Stimulated activated CD8-positive, alpha-beta memory T cell treated with anti-CD3 and anti-CD28 coated beads, Interleukin-2, amount 100 ng/mL, for 48 hours (primary cell): Measurements from ENCODE around the gene ARHGEF33.

Source experiments
- DNase-seq, 2 donors: peaks; one replicate each; pipeline ENCODE4 v3.0.0-alpha.2; 2020; ENCODE audit warnings: low read depth in 2 of 2

The ARHGEF33 gene

DNA sequence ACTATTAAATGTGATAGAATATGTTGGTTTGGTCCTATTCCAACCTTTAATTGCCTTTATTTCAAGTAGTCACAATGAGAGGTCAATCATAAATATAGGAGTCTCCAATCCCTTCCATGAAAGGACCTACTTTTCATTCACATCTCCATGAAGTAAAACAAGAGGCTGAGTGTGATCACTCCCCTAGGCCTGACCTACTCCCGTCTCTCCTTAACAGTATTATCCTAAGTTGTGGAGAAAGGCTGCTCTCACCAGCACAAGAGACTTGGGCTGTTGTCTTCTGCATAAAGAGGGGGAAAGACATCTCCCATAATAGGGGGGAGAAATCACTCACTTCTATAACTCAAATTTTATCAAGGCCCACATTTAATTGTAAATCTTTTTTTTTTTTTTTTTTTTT, 125.7 kb downstream of the ARHGEF33 start:
- no peak for DNase-seq

DNA sequence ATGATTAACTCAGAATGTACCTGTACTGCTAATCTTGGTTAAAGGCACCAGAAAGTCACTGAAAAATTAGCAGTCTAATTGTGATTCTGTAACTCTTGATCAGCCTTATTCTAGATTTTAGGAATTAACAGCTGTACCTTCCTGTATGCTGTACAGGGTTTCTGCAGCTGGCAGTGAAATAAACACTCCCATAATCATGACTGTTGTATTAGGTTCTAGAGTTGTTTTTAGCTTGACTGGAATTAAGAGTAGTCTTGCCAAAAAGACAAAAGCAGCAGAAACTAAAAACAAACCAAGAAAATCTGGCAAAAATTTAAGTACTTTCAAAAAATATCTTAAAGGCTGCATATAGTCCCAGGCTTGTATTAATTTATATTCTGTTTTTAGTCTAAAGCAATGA, 127.7 kb downstream of the ARHGEF33 start:
- DNase-seq, result no peak

- no peak for DNase-seq
Measured at GRCh38 chr2:39018638-39019037, 129.0 kb downstream of the ARHGEF33 start.

DNA sequence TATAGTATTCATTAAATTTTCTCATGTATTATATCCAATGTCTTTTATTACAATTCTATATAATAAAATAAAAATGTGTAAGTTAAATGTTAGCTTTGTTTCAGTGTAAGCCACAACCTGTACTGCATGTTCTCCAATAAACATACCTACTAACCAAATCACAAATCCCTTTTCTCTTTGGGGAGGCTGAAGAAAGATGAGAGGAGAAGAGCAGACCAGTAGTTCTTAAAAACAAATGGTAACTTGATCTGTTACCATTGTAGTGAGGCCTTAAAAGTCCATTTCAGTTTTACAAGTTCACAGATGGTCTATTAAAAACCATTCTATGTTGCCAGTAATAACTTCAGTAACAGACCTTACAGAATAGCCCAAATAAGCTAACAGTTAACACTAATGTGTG, 130.7 kb downstream of the ARHGEF33 start:
- DNase-seq, result no peak

- DNase-seq, result no peak
Measured at GRCh38 chr2:39022642-39023235, 133.1 kb downstream of the ARHGEF33 start.

GRCh38 chr2:39023649-39024048, 134.0 kb downstream of the ARHGEF33 start:
- DNase-seq, result no peak

DNA sequence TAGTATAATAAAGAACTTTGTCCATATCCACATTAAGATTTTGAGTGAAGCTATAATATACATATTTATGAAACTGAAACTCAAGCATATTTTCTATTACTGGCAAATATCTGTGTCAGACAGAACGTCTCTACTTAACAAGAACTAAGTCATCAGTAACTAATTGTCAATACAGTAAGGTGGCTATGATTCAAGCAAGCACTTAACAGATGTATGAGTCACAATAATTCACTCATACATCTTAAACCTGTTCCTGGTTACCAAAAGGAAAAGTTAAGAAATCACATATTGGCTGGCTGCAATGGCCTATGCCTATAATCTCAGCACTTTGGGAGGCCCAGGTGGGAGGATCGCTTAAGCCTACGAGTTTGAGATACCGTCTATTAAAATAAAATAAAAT, 135.2 kb downstream of the ARHGEF33 start:
- no peak for DNase-seq
